ENCODE data around the gene PBLD.
"Not testable (repeated sequence)": the region's sequence is repeated elsewhere in the genome, so short reads cannot be mapped to it uniquely, and the experiment has no call there.

The PBLD gene

DNA sequence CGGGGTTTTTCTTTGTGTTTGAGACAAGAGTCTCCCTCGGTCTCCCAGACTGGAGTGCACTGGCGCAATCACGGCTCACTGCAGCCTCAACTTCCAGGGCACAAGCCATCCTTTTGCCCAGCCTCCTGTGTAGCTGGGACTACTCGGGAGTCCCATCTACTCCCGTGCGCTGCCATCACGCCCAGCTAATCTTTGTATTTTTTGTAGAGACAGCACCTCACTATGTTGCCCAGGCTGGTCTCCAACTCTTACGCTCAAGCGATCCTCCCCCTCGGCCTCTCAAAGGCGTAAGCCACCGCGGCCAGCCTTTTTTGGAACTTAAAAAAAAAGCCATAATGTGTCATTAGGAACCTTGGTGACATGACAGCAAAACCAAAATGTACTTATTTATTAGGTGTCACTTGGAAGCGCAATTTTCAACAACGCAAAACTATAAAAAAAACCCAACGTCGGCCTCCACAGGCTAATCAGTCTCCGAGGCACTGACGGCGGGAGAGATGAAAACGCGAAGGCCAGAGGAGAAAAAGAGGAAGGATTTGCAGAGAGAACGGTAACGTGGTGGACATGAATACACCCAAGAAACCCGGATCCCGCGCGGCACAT lies 1.8 kb downstream of the PBLD start:
- peak; percentile 27 for DNase-seq

DNA sequence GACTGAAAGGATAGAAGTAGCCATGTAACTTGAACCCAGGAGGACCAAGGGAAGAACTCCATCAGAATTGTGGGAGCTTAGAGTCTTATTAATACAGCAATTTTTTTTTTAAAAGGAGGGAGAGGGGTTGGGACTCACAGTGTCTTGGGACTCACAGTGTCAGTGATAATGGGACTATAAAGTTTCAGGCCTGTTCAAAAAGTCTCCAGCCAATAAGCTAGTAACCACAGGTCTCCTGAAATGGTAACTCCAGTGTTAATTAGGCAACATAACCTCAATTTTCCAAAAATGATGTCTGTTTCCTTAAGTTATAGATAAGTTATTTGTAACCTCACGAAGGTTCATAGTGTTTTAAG lies 3.2 kb downstream of the PBLD start:
- no peak for DNase-seq

DNA sequence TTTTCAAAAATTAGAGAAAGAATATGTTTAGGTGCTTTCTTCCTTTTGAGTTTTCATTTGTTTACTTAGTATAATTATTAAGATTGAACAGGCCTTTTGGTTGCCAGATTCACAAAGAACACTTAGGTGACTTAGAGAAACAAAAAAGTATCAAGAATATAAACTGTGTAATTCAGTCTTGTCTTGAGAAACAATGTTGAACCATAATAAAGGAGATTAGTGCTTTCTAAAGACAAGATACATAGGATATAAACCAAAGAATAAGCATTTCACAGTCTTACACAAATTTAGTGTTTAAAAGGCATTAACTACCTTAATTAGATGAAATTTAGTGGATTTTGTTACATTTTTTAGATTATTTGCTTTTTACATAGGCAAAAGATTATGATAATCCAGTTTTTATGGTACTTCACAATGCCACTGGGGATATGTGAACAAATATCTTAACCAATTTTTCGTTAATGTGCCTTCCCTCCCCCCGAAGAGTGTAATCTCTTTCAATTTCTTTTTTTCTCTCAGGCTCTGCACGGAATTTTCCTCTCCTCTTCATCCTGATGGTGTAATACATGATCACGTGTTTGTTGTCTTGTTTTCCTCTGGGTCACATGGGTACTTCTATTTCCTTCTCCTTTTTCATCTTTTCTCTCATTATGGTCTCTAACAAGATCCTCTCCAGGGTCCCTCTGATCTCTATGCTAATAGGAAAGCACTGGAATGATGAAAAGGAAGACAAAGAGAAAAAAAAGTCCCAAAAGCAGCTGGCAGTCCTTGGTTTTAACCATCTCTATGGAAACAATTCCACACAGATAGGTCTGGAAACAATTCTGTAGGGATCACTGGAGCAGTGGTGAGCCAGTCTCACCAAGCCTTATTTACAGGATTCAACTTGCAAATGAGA lies 4.6 kb downstream of the PBLD start:
- DNase-seq: peak; percentile 82

DNA sequence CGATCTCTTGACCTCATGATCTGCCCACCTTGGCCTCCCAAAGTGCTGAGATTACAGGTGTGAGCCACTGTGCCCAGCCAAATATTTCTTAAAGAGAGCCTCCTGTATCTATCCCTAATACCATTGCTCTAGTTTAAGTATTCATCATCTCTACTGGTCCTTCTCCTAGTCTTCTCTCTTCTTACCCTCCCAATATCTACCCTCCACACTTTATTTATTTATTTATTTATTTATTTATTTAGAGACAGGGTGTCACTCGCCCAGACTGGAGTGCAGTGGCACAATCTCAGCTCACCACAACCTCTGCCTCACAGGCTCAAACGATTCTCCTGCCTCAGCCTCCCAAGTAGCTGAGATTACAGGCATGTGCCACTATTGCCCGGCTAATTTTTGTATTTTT lies 8.3 kb downstream of the PBLD start:
- DNase-seq: not testable (repeated sequence)

DNA sequence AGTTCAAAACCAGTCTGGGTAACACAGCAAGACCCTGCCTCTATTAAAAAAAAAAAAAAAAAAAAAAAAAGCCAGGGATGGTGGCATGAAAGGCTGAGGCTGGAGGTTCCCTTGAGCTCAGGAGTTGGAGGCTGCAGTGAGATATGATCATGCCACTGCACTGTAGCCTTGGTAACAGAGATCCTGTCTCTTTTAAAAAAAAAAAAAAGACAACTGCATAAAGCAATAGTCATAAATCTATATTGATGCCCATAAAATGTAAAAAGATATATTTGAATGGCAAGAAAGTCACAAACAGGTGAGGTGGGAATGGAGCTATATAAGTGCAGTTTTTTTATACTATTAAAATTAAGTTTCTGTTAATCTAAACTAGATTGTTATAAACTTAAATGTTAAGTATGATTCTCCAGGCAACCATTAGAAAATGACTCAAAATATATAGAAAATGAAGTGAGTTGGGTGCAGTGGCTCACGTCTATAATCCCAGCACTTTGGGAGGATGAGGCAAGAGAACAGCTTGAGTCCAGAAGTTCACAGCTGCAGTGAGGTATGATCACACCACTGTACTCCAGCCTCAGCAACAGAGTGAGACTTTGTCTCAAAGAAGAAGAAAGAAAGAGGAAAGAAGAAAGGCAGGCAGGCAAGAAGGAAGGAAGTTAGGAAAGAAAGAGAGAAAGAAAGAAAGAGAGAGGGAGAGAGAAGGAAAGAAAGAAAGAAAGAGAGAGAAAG lies 14.2 kb downstream of the PBLD start:
- no peak for DNase-seq

DNA sequence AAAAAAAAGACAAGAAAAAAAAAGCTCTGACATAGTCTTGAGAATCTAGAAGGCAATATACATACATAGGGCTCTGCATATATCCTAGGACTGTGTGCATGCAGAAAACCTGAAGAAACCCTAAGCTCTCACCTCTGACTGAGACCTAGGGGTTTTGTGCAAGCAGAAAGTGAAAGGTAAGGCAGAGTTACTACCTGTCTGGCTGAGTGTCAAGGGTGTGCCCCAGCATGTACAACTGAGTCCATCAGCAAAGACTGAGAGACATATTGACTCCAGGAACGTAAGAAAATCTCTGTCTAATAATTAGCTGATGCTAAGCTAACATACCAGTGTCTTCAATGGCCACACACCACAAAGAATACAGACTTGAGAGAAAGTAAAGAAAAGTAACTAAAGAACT lies 17.1 kb downstream of the PBLD start:
- DNase-seq: no peak

DNA sequence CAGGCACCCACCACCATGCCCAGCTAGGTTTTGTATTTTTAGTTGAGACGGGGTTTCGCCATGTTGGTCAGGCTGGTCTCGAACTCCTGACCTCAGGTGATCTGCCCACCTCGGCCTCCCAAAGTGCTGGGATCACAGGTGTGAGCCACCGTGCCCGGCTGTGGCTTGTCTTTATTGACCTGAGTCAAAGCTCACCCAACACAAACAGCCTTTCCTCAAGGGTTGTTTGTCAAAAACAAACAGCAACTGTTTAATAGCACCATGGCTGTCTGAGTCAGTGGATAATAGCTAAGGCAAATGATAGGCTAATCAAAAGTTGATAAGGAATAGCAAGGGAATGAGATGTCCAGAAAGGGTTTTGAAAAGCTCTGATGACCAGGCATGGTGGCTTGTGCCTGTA lies 17.8 kb downstream of the PBLD start:
- not testable (repeated sequence) for DNase-seq

DNA sequence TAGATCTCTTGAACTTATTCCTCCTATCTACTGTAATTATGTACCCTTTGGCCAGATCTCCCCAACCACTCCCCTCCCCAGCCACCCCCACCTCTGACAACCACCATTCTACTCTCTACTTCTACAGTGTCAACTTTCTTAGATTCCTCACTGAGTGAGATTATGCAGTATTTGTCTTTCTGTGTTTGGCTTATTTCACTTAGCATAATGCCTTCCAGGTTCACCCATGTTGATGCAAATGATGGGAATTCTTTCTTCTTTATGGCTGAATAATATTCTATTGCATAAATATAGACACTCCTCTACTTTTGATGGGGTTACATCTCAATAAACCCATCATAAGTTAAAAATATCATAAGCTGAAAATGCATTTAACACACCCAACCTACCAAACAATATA lies 22.2 kb downstream of the PBLD start:
- no peak for DNase-seq

DNA sequence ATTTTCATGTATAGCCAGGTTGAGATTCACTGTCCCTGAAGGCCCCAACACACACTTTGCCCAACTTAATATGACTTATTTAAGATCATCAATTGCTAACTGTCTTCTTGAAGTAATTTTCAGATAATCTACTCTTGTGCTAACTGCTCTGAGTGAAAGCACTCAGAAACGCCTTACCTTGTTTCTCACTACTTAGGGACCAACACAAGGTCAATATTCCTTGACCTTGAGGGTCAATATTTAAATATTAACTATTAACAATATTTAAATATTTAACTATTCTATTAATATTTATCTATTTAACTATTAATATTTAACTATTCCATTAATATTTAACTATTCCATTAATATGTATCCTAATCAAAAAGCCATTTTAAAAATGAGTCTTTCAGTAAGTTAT lies 26.9 kb downstream of the PBLD start:
- no peak for DNase-seq

DNA sequence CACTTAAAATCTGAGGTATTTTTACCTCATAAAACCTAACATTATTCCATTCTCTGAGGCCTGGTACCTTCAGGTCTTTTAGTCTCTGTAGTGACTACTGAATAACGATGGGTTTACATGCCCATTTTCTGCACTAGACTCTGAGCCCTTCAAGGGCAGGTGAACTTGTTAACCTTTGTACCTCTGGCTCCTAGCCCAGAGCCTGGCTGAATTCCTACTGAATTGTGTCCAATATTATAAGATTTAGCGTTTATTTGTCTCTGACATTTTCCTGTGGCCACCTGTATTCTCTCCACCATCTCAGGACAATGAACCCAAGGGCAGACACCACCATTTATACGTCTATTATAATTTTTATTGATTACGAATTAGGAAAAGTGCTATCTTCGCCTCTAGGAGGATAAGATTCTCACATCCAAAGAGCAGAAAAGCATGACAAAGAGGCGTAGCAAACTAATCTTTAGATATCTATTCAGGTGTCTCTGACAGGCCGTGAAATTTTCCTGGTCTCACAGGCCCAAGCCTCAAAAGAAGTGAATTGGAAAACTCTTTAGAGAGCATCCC lies 28.8 kb downstream of the PBLD start:
- no peak for DNase-seq

DNA sequence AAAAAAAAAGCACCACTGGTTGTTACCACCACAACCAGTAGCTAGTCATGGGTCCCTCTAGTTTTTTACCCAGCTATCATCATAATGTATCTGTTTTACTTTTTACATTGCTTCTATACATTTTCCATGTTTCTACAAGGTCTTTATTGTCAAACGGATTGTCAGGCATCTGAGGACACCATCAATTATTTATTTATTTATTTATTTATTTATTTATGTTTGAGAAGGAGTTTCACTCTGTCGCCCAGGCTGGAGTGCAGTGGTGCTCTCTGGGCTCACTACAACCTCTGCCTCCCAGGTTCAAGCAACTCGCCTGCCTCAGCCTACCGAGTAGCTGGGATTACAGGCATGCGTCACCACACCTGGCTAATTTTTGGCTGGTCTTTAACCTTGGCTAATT lies 29.9 kb downstream of the PBLD start:
- no peak for DNase-seq

DNA sequence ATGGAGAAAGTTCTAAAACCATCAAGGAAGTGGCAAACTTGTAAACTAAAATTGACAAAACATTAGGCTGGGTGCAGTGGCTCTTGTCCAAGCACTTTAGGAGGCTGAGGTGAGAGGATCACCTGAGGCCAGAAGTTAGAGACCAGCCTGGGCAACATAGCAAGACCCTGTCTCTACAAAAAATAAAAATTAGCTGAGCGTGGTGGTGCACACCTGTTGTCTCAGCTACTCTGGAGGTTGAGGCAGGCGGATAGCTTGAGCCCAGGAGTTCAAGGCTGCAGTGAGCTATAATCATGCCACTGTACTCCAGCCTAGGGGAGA lies 30.3 kb downstream of the PBLD start:
- no peak for DNase-seq

DNA sequence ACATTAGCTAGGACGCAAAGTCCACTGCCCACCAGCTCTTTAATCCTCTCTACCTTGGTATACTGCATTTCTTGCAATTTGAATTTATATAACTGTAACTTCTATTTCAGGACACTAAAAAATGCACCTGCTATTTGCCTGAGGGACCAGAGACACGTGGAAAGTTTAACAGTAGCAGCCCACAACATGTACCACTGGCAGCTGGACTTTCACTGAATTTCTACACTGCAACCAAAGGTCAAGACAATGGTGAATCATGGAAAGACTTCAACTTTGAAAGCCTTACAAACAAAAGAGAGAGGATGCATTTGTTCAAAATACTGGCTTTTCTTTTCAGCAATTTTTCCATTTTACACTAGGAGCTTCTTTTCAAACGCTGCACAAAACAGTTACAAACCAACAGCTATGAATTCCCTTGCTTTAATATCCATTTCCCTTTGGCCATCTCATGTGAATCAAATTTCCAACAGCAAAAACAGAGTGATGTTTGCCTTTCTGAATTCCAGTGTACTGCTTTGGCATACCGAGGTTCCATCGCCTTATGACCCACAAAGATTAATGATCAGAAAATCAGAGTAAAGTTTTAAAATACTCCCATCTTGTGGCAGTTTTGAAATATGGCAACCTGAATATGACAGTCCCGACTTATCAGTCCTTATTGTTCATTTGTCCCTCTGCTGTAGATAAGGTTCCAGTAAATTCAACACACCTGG lies 30.8 kb downstream of the PBLD start:
- peak; percentile 52 for DNase-seq

DNA sequence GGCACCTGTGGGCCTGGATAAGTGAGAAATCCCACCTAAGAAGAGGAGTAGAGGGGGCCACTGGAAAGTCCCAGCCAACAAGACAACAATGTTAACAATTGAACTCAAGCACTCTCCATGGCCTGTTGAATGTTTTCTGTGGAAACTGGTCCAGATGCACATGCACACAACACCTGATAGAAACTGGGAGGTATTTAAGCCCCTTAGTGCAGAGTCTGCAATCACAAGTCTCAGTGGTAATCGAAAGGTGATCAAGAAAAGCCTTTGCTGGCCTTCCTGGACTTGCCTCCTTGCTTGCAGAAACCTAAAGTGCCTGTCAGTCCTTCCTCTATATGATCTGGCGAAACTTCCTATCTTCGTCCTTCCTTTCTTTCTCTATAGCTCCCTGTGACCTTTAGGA lies 31.4 kb downstream of the PBLD start:
- DNase-seq: no peak

DNA sequence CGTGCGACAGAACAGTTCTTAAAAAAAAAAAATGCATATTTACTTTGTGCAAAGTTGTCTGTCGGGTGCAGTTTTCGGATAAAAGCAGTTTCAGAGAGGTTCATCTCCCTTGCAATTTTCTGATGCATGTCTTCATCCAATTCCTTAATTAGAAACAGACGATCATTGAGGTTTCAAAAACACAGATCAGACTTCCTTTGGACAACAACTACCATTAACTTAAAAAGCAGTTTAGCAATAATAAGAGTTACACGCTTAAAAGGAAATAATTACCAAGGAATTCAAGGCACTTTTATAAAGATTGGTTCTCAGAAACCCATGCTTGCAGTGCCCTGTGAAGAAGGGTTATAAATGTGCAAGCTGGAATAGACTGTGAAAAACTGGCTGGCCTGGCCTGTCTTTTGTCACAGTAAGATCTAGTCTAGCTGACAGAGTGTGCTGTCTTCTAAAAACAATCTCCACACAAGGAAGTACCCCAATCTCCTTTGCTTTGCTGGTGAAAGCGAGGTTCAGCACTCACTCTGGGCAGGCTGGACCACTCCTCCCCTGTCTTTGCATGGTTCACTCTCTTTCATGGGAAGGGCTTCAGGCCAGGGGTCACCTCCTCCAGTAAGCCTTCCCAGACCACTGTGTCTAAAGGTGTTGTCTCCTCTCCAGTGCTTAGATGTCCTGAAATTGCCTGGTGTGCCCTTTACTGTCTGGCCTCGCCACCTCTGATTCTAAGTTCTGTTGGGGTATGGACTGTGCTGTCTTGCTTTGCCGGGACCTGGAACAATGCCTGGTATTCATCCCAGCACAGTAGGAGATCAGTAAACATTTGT lies 35.7 kb downstream of the PBLD start:
- DNase-seq: no peak

DNA sequence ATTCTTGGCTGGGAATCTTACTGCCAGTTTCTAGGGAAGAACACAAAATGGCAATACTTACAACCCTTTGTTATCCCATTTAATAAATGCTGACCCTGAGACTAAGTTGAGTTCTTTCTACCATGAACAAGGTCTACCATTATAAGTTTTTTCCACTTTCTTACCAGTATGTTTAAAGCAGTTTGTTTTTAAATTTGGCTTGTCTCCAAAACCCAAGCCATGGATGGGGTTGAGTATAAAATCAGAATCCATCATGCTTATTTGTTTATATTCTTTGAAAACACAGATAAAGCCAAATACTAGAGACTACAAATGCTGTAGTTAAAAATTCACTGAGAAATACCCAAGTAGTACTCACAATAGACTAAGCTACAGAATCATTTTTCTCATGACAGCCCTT lies 42.0 kb downstream of the PBLD start:
- no peak for DNase-seq

DNA sequence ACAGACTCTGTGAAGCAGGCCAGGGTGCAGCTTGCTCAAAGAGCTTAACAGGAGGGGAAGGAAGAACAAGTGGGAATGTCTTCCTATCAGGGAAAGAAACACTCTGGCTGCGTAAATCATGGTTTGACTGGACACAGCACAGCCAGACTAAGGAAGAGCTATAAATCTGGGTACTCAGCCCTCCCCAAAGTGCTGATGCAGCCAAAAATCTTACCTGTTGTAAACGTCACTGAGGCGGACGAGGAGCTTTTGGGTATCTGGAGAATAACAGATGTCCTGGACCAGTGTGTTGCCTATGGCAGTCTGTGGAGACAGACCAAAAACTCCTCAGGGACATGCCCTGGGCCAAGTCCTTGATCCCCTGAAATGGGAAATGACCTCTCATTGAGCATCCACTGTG lies 44.0 kb downstream of the PBLD start:
- no peak for DNase-seq

DNA sequence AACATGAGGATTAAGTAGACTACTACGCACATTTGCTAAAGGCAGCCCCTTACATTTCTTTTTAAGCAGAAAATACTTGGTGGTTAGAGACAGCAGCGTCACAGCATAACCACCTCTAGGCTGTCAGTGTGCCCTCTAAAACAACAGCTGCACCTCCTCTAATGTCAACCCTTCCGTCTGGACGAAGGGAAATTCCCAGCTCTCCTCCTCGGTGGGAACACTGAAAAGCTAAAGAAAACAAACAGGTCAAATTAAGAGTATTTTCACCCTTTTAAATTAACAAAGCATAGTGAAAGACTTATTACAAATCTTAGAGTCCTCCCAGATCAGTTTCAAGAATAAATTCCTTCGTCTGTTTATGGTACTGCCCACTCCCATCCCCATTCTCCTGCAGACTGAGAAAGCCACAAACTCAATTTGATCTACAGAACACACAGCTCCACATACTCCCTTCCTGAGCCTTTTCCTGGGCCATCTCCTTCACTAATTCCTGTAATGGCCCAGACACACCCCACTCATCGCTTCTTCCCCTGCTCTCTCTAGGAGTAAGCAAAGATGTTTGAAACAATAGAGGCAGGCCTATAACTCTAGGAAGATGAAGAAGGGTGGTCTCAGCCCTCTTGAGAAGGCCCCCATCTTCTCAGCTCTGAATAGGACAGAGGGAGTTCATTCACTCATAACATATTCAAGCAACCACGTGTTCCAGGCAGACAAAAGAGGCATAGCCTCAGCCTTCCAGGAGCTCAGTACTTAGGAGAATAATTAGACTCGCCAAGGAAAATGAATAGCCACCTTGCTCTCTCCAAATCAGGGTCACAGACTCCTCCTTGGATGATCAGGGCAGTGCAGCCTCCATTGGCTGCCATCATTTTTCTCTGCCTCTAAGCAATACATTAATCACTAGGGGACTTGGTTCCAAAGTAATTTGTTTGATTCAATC lies 48.4 kb downstream of the PBLD start:
- no peak for DNase-seq

DNA sequence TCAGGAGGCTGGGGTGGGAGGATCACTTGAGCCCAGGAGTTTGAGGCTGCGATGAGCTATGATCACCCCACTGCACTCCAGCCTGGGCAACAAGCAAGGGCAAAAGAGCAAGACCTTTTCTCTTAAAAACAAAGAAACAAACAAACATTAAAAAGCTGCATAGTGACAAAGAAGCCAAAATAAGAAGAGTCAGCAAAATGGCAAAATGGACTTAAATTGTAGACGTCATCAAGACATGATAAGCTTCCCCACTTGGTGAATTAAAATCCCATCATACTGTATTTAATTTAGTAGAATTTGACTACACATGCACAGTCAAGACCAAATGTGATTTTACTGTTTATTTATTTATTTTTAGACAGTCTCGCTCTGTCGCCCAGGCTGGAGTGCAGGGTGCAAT lies 52.0 kb downstream of the PBLD start:
- no peak for DNase-seq

DNA sequence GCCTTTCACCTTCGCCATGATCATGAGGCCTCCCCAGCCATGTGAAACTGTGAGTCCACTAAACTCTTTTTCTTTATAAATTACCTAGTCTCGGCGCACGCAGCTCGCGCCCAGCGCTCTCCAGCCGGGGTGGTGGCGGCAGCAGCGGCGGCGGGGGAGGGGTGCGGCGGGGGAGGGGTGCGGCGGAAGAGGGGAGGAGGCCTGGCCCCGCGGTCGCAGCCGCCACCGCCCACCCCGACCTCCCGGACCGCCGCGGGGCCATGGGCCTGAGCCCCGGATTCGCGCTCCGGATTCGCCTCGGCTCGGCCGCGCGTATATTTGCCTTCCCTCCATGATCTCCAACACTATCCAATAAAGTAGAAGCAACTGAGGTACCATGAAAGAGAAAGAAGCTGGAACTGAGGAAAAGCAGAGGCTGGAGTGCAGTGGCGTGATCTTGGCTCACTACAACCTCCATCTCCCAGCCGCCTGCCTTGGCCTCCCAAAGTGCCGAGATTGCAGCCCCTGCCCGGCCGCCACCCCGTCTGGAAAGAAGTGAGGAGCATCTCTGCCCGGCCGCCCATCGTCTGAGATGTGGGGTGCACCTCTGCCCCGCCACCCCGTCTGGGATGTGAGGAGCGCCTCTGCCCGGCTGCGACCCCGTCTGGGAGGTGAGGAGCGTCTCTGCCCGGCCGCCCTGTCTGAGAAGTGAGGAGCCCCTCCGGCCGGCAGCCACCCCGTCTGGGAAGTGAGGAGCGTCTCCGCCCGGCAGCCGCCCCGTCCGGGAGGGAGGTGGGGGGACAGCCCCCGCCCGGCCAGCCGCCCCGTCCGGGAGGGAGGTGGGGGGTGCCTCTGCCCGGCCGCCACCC lies 53.6 kb downstream of the PBLD start:
- DNase-seq: not testable (repeated sequence)
